ENCODE measurements around the gene SERPINB3. TPM values are rescaled to one million over a fixed set of nuclear protein-coding genes. Genes with fewer than 3 reads are reported as not detected.

Gene SERPINB3
- total and polyA plus RNA-seq, 4 donors: 0.05 TPM; not detected in 3

DNA sequence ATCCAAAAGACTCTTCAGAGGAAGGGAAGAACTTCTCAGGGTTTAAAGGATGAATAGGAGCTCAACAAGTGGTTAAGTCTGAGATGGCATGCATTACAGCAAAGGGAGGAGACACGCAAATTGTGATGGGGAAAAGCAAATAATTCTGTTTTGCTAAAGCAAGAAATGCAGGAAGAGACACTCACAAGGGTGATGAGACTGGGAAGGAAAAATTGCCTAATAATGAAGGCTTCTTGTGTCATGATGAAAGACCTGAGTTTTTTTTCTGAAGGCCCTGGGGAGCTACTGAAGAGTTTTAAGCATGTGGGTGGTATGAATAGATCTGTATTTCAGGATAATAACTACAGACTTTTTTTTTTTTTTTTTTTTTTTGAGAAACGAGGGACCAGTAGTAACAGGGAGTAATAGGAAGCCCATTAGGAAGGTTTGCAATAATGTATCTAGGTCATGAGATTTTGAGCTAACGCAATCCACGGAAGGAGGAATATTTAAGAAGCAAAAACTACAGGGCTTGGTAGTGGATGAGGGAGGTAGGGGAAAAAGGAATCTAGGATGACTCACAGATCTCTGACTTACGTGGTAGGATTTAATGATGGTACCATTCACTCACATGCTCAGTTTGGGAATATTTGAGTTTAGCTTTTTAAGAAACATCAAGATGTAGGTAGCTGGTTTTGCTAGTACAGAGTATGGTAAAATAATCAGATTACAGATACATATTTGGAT is 16.0 kb upstream of the SERPINB3 start:
- Histone ChIP-seq H3K4me3 (ENCODE audit: low read depth in 1 of 3, low read length in 3 of 3) (no peak overlapping the region), H3K4me1 (ENCODE audit: control insufficient read depth in 4 of 4, insufficient read depth in 4 of 4, low read length in 3 of 4) (peaks cover 0 to 17% (median 8%) of the 10 kb centered on the region in 4 donors), H3K9ac (ENCODE audit: low read depth in 1 of 2, low read length in 2 of 2) (no peak overlapping the region), H3K36me3 (ENCODE audit: control insufficient read depth in 4 of 4, insufficient read depth in 3 of 4, low read depth in 1 of 4, low read length in 3 of 4) (no peaks in the 10 kb centered on the region), H3K27ac (ENCODE audit: low read depth in 1 of 2, low read length in 2 of 2) (no peak overlapping the region), H3K27me3 (ENCODE audit: control insufficient read depth in 4 of 4, insufficient read depth in 4 of 4, low read length in 3 of 4) (no peaks in the 10 kb centered on the region), H3K9me3 (ENCODE audit: control insufficient read depth in 4 of 4, low read length in 3 of 4) (no peaks in the 10 kb centered on the region)
- TF ChIP-seq FOXA1 (IDR thresholded peaks at IDR 0.05): no peak
- TF ChIP-seq RXRA (IDR thresholded peaks at IDR 0.05): no peak
- TF ChIP-seq YY1 (IDR thresholded peaks at IDR 0.05): no peak
- no peak for TF ChIP-seq CTCF (IDR thresholded peaks at IDR 0.05; ENCODE audit: low read depth, low read length, missing input control)
- TF ChIP-seq NR2F2 (IDR thresholded peaks at IDR 0.05): no peak
- no peak for TF ChIP-seq JUND (IDR thresholded peaks at IDR 0.05)
- TF ChIP-seq, protein P1, sequence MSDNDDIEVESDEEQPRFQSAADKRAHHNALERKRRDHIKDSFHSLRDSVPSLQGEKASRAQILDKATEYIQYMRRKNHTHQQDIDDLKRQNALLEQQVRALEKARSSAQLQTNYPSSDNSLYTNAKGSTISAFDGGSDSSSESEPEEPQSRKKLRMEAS (IDR thresholded peaks at IDR 0.05): no peak
- TF ChIP-seq EGR1 (IDR thresholded peaks at IDR 0.05; ENCODE audit: low read depth in 2 of 2): no peak
- no peak for TF ChIP-seq RAD21 (IDR thresholded peaks at IDR 0.05)
- DNase-seq (ENCODE audit: low spot score): no peak
- WGBS: 77% methylated on average over 5 of the region's 5 CpGs

GRCh38 chr18:63676526-63677323 is 15.0 kb upstream of the SERPINB3 start:
- WGBS: 19% methylated on average over 5 of the region's 5 CpGs
- Histone ChIP-seq H3K9ac (ENCODE audit: low read depth in 1 of 2, low read length in 2 of 2) (no peak overlapping the region), H3K36me3 (ENCODE audit: control insufficient read depth in 4 of 4, insufficient read depth in 3 of 4, low read depth in 1 of 4, low read length in 3 of 4) (no peaks in the 10 kb centered on the region), H3K4me3 (ENCODE audit: low read depth in 1 of 3, low read length in 3 of 3) (no peak overlapping the region), H3K27me3 (ENCODE audit: control insufficient read depth in 4 of 4, insufficient read depth in 4 of 4, low read length in 3 of 4) (no peaks in the 10 kb centered on the region), H3K9me3 (ENCODE audit: control insufficient read depth in 4 of 4, low read length in 3 of 4) (no peaks in the 10 kb centered on the region), H3K4me1 (ENCODE audit: control insufficient read depth in 4 of 4, insufficient read depth in 4 of 4, low read length in 3 of 4) (peaks cover 0 to 10% (median 2%) of the 10 kb centered on the region in 4 donors), H3K27ac (ENCODE audit: low read depth in 1 of 2, low read length in 2 of 2) (no peak overlapping the region)
- TF ChIP-seq FOXA2 (IDR thresholded peaks at IDR 0.05) (no peak), FOXA1 (IDR thresholded peaks at IDR 0.05) (no peak), JUND (IDR thresholded peaks at IDR 0.05) (no peak), RAD21 (IDR thresholded peaks at IDR 0.05) (peak; percentile 72 to 81), HNF4A (conservative IDR thresholded peaks at IDR 0.05) (no peak), SP1 (IDR thresholded peaks at IDR 0.05) (no peak), CTCF (IDR thresholded peaks at IDR 0.05; ENCODE audit: low read depth, low read length, missing input control) (peak; percentile 64), RXRA (IDR thresholded peaks at IDR 0.05) (no peak), HNF4G (IDR thresholded peaks at IDR 0.05) (no peak)
- TF ChIP-seq, protein P2, sequence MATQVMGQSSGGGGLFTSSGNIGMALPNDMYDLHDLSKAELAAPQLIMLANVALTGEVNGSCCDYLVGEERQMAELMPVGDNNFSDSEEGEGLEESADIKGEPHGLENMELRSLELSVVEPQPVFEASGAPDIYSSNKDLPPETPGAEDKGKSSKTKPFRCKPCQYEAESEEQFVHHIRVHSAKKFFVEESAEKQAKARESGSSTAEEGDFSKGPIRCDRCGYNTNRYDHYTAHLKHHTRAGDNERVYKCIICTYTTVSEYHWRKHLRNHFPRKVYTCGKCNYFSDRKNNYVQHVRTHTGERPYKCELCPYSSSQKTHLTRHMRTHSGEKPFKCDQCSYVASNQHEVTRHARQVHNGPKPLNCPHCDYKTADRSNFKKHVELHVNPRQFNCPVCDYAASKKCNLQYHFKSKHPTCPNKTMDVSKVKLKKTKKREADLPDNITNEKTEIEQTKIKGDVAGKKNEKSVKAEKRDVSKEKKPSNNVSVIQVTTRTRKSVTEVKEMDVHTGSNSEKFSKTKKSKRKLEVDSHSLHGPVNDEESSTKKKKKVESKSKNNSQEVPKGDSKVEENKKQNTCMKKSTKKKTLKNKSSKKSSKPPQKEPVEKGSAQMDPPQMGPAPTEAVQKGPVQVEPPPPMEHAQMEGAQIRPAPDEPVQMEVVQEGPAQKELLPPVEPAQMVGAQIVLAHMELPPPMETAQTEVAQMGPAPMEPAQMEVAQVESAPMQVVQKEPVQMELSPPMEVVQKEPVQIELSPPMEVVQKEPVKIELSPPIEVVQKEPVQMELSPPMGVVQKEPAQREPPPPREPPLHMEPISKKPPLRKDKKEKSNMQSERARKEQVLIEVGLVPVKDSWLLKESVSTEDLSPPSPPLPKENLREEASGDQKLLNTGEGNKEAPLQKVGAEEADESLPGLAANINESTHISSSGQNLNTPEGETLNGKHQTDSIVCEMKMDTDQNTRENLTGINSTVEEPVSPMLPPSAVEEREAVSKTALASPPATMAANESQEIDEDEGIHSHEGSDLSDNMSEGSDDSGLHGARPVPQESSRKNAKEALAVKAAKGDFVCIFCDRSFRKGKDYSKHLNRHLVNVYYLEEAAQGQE (IDR thresholded peaks at IDR 0.05): no peak
- TF ChIP-seq, protein P3, sequence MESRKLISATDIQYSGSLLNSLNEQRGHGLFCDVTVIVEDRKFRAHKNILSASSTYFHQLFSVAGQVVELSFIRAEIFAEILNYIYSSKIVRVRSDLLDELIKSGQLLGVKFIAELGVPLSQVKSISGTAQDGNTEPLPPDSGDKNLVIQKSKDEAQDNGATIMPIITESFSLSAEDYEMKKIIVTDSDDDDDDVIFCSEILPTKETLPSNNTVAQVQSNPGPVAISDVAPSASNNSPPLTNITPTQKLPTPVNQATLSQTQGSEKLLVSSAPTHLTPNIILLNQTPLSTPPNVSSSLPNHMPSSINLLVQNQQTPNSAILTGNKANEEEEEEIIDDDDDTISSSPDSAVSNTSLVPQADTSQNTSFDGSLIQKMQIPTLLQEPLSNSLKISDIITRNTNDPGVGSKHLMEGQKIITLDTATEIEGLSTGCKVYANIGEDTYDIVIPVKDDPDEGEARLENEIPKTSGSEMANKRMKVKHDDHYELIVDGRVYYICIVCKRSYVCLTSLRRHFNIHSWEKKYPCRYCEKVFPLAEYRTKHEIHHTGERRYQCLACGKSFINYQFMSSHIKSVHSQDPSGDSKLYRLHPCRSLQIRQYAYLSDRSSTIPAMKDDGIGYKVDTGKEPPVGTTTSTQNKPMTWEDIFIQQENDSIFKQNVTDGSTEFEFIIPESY (IDR thresholded peaks at IDR 0.05): no peak
- TF ChIP-seq, protein P4, sequence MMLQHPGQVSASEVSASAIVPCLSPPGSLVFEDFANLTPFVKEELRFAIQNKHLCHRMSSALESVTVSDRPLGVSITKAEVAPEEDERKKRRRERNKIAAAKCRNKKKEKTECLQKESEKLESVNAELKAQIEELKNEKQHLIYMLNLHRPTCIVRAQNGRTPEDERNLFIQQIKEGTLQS (IDR thresholded peaks at IDR 0.05): no peak
- DNase-seq (ENCODE audit: low spot score): no peak

Measured in liver (tissue), 9 donors.